SU-DHL-6 (cell line): ENCODE results near the gene TSSC4.

ENCODE experiments used
- CTCF ChIP-seq: fragments of 200-600 bp; sonication (generic); IDR thresholded peaks from one replicate; pipeline ENCODE4 v1.5.1; 2017; ENCODE audit warnings: antibody characterized with exemption, mild to moderate bottlenecking, low read length, moderate library complexity; ENCODE audit not compliant: insufficient read depth, poor library complexity, severe bottlenecking
- EZH2phosphoT487 ChIP-seq: fragments of 200-600 bp; sonication (generic), shearing (Covaris generic); conservative IDR thresholded peaks from 2 replicates; pipeline ENCODE4 v1.6.1; 2018; ENCODE audit warnings: mild to moderate bottlenecking, antibody characterized with exemption, low read length, moderate library complexity, mixed read lengths

GRCh38 chr11:2445746-2446551 is 45.4 kb downstream of the TSSC4 start:
- TF ChIP-seq CTCF: no peak
- no peak for TF ChIP-seq EZH2phosphoT487
